Skeletal muscle satellite cell (primary cell): ENCODE data around the gene HMGB1.
A peak's percentile ranks its signal among the peaks of the same experiment; 100 is the strongest.
"Not testable (repeated sequence)": the region's sequence is repeated elsewhere in the genome, so short reads cannot be mapped to it uniquely, and the experiment has no call there.

Experiments
- H3K27me3 ChIP-seq: 2 replicates; pipeline ENCODE4 v1.7.0; 2013; ENCODE audit warnings: low read length; ENCODE audit not compliant: control insufficient read depth, insufficient read depth
- H3K36me3 ChIP-seq: 2 replicates; pipeline ENCODE4 v1.7.0; 2013; ENCODE audit warnings: mild to moderate bottlenecking, control low read depth, low read length; ENCODE audit not compliant: insufficient read depth
- H3K4me1 ChIP-seq: 2 replicates; pipeline ENCODE4 v1.7.0; 2013; ENCODE audit warnings: low read length; ENCODE audit not compliant: control insufficient read depth, insufficient read depth
- H3K4me2 ChIP-seq: 2 replicates; pipeline ENCODE4 v1.7.0; 2013; ENCODE audit warnings: mild to moderate bottlenecking, low read length
- H3K4me3 ChIP-seq: 2 replicates; pipeline ENCODE4 v1.7.0; 2013; ENCODE audit warnings: low read length
- H3K9ac ChIP-seq: 2 replicates; pipeline ENCODE4 v1.7.0; 2013; ENCODE audit warnings: mild to moderate bottlenecking, low read depth, low read length, moderate library complexity
- H3K9me3 ChIP-seq: replicated peaks from 2 replicates; pipeline ENCODE4 v1.7.0; 2013; ENCODE audit warnings: mild to moderate bottlenecking, control low read depth, low read length

HMGB1 gene

GRCh38 chr13:30443957-30444404 is 21.8 kb downstream of the HMGB1 start:
- peaks cover 13% of the 10 kb centered on the region for H3K4me1 ChIP-seq
- no peaks in the 10 kb centered on the region for H3K9me3 ChIP-seq
- H3K27me3 ChIP-seq: no peaks in the 10 kb centered on the region
- H3K4me2 ChIP-seq: no peak overlapping the region
- H3K9ac ChIP-seq: no peak overlapping the region
- H3K36me3 ChIP-seq: no peaks in the 10 kb centered on the region
- H3K4me3 ChIP-seq: no peak overlapping the region

- peaks cover 13% of the 10 kb centered on the region for H3K4me1 ChIP-seq
- H3K4me3 ChIP-seq, H3K4me2 ChIP-seq: not testable (repeated sequence)
Observed at GRCh38 chr13:30443491-30443890, 22.2 kb downstream of the HMGB1 start.

GRCh38 chr13:30442926-30443325 is 22.8 kb downstream of the HMGB1 start:
- Histone ChIP-seq H3K36me3 (no peaks in the 10 kb centered on the region), H3K4me2 (no peak overlapping the region), H3K4me1 (peaks cover 13% of the 10 kb centered on the region), H3K4me3 (no peak overlapping the region), H3K9me3 (no peaks in the 10 kb centered on the region), H3K27me3 (no peaks in the 10 kb centered on the region), H3K9ac (no peak overlapping the region)

More at GRCh38 chr13:30443491-30443890, 22.2 kb downstream of the HMGB1 start:
- H3K9ac ChIP-seq, H3K27me3 ChIP-seq, H3K36me3 ChIP-seq, H3K9me3 ChIP-seq: not testable (repeated sequence)

DNA sequence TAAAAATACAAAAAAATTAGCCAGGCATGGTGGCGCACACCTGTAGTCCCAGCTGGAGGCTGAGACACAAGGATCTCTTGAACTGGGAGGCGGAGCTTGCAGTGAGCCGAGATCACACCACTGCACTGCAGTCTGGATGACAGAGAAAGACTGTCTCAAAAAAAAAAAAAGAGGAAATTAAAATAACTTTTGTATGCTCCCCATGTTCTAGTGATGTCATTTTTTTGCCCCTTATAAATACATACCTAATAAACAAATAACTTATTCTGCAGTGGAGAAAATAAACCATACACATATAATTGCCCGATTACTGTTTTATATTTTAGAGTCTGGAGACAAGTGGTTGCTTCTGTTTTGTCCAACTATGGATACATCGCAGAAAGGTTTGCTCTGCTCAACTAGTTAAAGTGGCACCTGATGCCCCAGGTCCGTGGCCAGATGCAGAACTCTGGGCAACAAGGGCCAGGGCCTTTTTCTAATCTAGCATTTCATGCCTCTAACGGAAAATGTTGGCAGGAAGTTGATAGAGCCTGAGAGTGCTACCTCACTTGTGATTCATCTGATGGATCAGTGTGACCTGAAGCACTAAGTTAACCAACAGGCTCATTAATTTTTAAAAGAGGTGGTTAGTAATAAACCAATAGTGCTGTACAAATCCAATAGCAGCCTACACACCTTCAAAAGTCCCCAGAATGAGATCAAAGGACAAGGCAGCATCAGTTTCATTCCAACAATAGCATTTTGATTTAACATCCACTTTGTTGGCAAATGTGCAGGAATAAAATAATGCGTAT is 24.6 kb downstream of the HMGB1 start:
- peaks cover 10% of the 10 kb centered on the region for H3K4me1 ChIP-seq

DNA sequence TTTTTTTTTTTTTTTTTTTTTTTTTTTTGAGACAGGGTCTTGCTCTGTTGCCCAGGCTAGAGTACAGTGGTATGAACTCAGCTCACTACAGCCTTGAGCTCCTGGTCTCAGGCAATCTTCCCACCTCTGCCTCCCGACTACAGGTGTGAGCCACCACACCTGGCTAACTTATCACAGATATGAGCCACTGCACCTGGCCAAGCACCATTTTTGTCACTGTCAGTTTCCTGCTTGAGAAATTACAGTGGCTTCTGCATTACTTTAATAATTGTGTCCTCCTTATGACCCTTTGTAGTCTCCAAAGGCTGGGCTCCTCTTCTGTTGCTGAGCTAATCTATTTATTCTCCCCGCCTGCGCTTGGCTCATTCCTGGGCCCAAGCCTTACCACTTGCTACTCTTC is 27.4 kb downstream of the HMGB1 start:
- H3K4me3 ChIP-seq: no peak overlapping the region
- no peaks in the 10 kb centered on the region for H3K4me1 ChIP-seq
- no peaks in the 10 kb centered on the region for H3K36me3 ChIP-seq
- no peak overlapping the region for H3K4me2 ChIP-seq
- no peaks in the 10 kb centered on the region for H3K9me3 ChIP-seq
- H3K27me3 ChIP-seq: peaks cover 5% of the 10 kb centered on the region
- no peak overlapping the region for H3K9ac ChIP-seq

More for the DNA sequence above, 24.6 kb downstream of the HMGB1 start:
- no peak overlapping the region for H3K4me3 ChIP-seq
- peaks cover 5% of the 10 kb centered on the region for H3K27me3 ChIP-seq
- H3K36me3 ChIP-seq: no peaks in the 10 kb centered on the region
- H3K9me3 ChIP-seq: no peaks in the 10 kb centered on the region
- H3K4me2 ChIP-seq: no peak overlapping the region
- H3K9ac ChIP-seq: no peak overlapping the region

DNA sequence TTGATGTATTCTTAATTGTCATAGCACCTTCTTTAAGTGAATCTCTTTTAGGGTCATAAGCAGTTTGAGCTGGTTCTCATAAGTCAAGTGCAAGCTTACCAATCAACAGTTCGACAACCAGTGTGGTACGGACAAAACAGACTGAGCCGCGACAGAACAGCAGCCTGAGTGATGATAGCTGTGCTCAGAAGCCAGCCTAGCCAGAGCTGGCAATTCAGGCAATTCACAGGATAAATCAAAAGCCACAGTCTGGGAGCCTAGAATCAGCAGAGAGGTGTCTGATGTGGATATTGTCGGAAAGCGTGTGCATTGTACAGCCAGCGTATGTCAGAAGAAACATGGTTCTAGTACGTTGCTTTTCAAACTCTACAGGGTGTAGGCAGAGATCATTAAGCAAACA is 28.6 kb downstream of the HMGB1 start:
- no peaks in the 10 kb centered on the region for H3K9me3 ChIP-seq
- H3K9ac ChIP-seq: no peak overlapping the region
- H3K27me3 ChIP-seq: peaks cover 5% of the 10 kb centered on the region
- no peak overlapping the region for H3K4me3 ChIP-seq
- no peaks in the 10 kb centered on the region for H3K36me3 ChIP-seq
- H3K4me1 ChIP-seq: no peaks in the 10 kb centered on the region
- no peak overlapping the region for H3K4me2 ChIP-seq

- H3K36me3 ChIP-seq: no peaks in the 10 kb centered on the region
- H3K4me1 ChIP-seq: peaks cover 9% of the 10 kb centered on the region
- peaks cover 5% of the 10 kb centered on the region for H3K27me3 ChIP-seq
- H3K4me2 ChIP-seq: no peak overlapping the region
- H3K9me3 ChIP-seq: no peaks in the 10 kb centered on the region
- H3K9ac ChIP-seq: no peak overlapping the region
- no peak overlapping the region for H3K4me3 ChIP-seq
Observed at GRCh38 chr13:30435911-30436451, 29.8 kb downstream of the HMGB1 start.

- H3K4me1 ChIP-seq: peaks cover 36% of the 10 kb centered on the region
- H3K36me3 ChIP-seq: no peaks in the 10 kb centered on the region
- H3K4me3 ChIP-seq: no peak overlapping the region
- H3K4me2 ChIP-seq: peak overlapping the region; percentile 20
- H3K27me3 ChIP-seq: no peaks in the 10 kb centered on the region
- no peaks in the 10 kb centered on the region for H3K9me3 ChIP-seq
- H3K9ac ChIP-seq: no peak overlapping the region
Observed at GRCh38 chr13:30431269-30431940, 34.3 kb downstream of the HMGB1 start.

- Histone ChIP-seq H3K9ac (peak overlapping the region; percentile 23), H3K4me1 (peaks cover 36% of the 10 kb centered on the region)
Observed at GRCh38 chr13:30429721-30430694, 35.7 kb downstream of the HMGB1 start.

GRCh38 chr13:30429235-30429634 is 36.5 kb downstream of the HMGB1 start:
- Histone ChIP-seq H3K27me3 (no peaks in the 10 kb centered on the region), H3K4me3 (no peak overlapping the region), H3K9ac (no peak overlapping the region), H3K9me3 (no peaks in the 10 kb centered on the region), H3K4me2 (no peak overlapping the region), H3K36me3 (no peaks in the 10 kb centered on the region), H3K4me1 (peaks cover 36% of the 10 kb centered on the region)

More at GRCh38 chr13:30429721-30430694, 35.7 kb downstream of the HMGB1 start:
- Histone ChIP-seq H3K4me2 (peak overlapping the region; percentile 68), H3K27me3 (no peaks in the 10 kb centered on the region), H3K4me3 (peak overlapping the region; percentile 48), H3K36me3 (no peaks in the 10 kb centered on the region), H3K9me3 (no peaks in the 10 kb centered on the region)

- Histone ChIP-seq H3K9me3 (no peaks in the 10 kb centered on the region), H3K4me2 (no peak overlapping the region), H3K4me3 (no peak overlapping the region), H3K27me3 (no peaks in the 10 kb centered on the region), H3K4me1 (peaks cover 16% of the 10 kb centered on the region), H3K36me3 (no peaks in the 10 kb centered on the region), H3K9ac (no peak overlapping the region)
Observed at GRCh38 chr13:30423891-30424290, 41.8 kb downstream of the HMGB1 start.
